IMR-90 (cell line): Measurements from ENCODE around the gene ARHGEF17.

Experiments used
- RAD21 ChIP-seq: IDR thresholded peaks from 2 replicates; pipeline ENCODE4 v1.6.1; 2012; ENCODE audit warnings: low read length, improper control_type of control experiment
- RCOR1 ChIP-seq: IDR thresholded peaks from 2 replicates; pipeline ENCODE4 v1.6.1; 2012; ENCODE audit warnings: mild to moderate bottlenecking, low read length, improper control_type of control experiment; ENCODE audit not compliant: insufficient replicate concordance
- TF ChIP-seq, protein P1 (sequence below): conservative IDR thresholded peaks from 2 replicates; pipeline ENCODE4 v1.5.1; 2012; ENCODE audit warnings: mild to moderate bottlenecking, low read depth, low read length, improper control_type of control experiment

DNA sequence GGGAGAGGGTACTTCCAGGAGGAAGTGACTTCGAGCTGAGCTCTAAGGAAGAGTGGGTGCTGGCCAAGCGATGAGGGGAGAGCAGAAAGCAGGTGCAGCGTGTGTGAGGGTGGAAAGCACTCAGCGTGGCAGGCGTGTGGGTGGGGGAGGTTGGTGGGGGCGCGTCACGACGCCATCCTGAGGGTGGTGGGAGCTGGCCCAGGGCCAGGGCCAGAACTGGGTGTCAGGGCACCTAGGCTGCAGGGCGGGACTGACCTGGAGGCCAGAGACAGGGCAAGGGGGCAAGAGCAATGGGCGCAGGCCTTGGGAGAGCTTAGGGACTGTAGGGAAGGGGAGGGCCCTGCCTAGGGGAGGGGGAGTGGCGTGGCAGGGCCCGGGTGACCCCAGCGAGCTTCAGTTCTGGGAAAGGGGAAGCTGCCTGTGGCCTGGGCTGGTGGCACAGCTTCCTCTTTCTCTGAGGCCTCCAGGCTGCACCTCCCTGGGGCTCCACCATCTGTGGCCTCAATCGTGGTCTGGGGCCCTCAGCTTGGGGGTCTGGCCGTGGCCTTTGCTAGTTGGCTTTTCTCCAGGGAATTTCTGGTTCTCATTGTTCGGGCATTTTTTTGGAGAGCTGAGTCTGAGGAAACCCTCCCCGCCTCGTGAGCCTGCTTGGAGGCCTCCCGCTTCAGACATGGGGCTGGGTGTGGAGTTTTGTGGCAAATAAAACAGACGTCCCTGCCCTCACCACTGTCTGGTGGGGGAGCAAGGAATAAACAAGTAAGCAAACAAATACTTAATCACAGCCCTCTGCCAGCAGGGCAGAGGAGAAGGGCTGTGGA, 77.0 kb downstream of the ARHGEF17 start:
- TF ChIP-seq RAD21 (no peak), RCOR1 (no peak)
- TF ChIP-seq, protein P1, sequence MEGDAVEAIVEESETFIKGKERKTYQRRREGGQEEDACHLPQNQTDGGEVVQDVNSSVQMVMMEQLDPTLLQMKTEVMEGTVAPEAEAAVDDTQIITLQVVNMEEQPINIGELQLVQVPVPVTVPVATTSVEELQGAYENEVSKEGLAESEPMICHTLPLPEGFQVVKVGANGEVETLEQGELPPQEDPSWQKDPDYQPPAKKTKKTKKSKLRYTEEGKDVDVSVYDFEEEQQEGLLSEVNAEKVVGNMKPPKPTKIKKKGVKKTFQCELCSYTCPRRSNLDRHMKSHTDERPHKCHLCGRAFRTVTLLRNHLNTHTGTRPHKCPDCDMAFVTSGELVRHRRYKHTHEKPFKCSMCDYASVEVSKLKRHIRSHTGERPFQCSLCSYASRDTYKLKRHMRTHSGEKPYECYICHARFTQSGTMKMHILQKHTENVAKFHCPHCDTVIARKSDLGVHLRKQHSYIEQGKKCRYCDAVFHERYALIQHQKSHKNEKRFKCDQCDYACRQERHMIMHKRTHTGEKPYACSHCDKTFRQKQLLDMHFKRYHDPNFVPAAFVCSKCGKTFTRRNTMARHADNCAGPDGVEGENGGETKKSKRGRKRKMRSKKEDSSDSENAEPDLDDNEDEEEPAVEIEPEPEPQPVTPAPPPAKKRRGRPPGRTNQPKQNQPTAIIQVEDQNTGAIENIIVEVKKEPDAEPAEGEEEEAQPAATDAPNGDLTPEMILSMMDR: no peak
